Endothelial cell of umbilical vein (primary cell): ENCODE data around the gene CERKL. TPM values are rescaled to one million over a fixed set of nuclear protein-coding genes. Genes with fewer than 3 reads are reported as not detected.

Experiments used
- BruUV-seq: library from RNA; stranded (reverse); fragments of 400-500 nt; replicated peaks from 2 replicates; lab custom pipeline; 2021; lab: Mats Ljungman, UMichigan
- CTCF ChIA-PET: fragments of 300-600, 350-600 bp; sonication (Branson Sonifier 250); formaldehyde crosslinking; loops from one replicate; lab custom pipeline; 2021; ENCODE audit warnings: antibody characterized with exemption, inconsistent platforms; lab: Charles Lee
- POLR2A ChIA-PET: fragments of 300-600, 350-600 bp; sonication (Branson Sonifier 250); formaldehyde crosslinking; loops from one replicate; lab custom pipeline; 2021; ENCODE audit warnings: antibody characterized with exemption, inconsistent platforms; lab: Charles Lee
- DNase-seq: peaks from one replicate; pipeline ENCODE4 v3.0.0-alpha.2; 2011; ENCODE audit warnings: low read depth, low spot score
- FAIRE-seq: peaks from 2 replicates; lab custom pipeline; 2011; peaks lifted over from hg19 to GRCh38; lab: Jason Lieb, UNC
- H2AFZ ChIP-seq: 2 replicates; pipeline ENCODE4 v1.6.0; 2012; ENCODE audit warnings: low read depth, low read length, control low read depth, inconsistent platforms
- H3K27ac ChIP-seq: 2 replicates; pipeline ENCODE4 v1.5.1; 2011; ENCODE audit warnings: low read depth, mild to moderate bottlenecking, control low read depth, low read length, moderate library complexity; ENCODE audit not compliant: insufficient read depth
- H3K27me3 ChIP-seq, 2 experiments: 2 replicates each; pipeline versions ENCODE4 v1.6.0 to v1.6.1; 2011; ENCODE audit warnings: low read length in 2 of 2, mixed read lengths in 1 of 2; ENCODE audit not compliant: control insufficient read depth in 2 of 2, insufficient read depth in 2 of 2
- H3K36me3 ChIP-seq, 2 experiments: 2 replicates in 1 of 2; 3 replicates in 1 of 2; pipeline ENCODE4 v1.5.1; 2011; ENCODE audit warnings: low read length in 2 of 2, mild to moderate bottlenecking in 1 of 2, moderate library complexity in 1 of 2; ENCODE audit not compliant: control insufficient read depth in 2 of 2, insufficient read depth in 2 of 2; ENCODE audit errors: extremely low read depth in 1 of 2
- H3K4me1 ChIP-seq: 3 replicates; pipeline ENCODE4 v1.5.1; 2011; ENCODE audit warnings: mild to moderate bottlenecking, low read length; ENCODE audit not compliant: control insufficient read depth, insufficient read depth; ENCODE audit errors: extremely low read depth
- H3K4me2 ChIP-seq: 2 replicates; pipeline ENCODE4 v1.6.1; 2011; ENCODE audit warnings: low read length, control low read depth, mixed read lengths; ENCODE audit not compliant: insufficient read depth
- H3K4me3 ChIP-seq, 3 experiments: fragments of 200-600 bp in 1 of 3; sonication (generic), shearing (Covaris generic) in 1 of 3; replicated peaks in 1 of 3; 2 replicates each; pipeline ENCODE4 v1.5.1; 2011 to 2016; ENCODE audit warnings: control low read depth in 3 of 3, low read length in 3 of 3, mild to moderate bottlenecking in 2 of 3, inconsistent platforms in 1 of 3, low read depth in 1 of 3, moderate library complexity in 1 of 3; ENCODE audit not compliant: insufficient read depth in 1 of 3
- H3K79me2 ChIP-seq: 2 replicates; pipeline ENCODE4 v1.6.0; 2012; ENCODE audit warnings: low read length, inconsistent platforms; ENCODE audit not compliant: control insufficient read depth, insufficient read depth
- H3K9ac ChIP-seq: replicated peaks from 2 replicates; pipeline ENCODE3; 2011; ENCODE audit warnings: low read length, control low read depth; ENCODE audit not compliant: insufficient read depth; ENCODE audit errors: extremely low read depth
- H3K9me1 ChIP-seq: replicated peaks from 3 replicates; pipeline ENCODE4 v1.6.0; 2011; ENCODE audit warnings: mild to moderate bottlenecking, low read length; ENCODE audit not compliant: control insufficient read depth, insufficient read depth; ENCODE audit errors: extremely low read depth
- H3K9me3 ChIP-seq: replicated peaks from 2 replicates; pipeline ENCODE4 v1.5.1; 2012; ENCODE audit warnings: low read length, inconsistent platforms; ENCODE audit not compliant: control insufficient read depth, insufficient read depth
- H4K20me1 ChIP-seq: replicated peaks from 2 replicates; pipeline ENCODE3; 2011; ENCODE audit warnings: mild to moderate bottlenecking, low read length; ENCODE audit not compliant: control insufficient read depth, insufficient read depth; ENCODE audit errors: extremely low read depth
- CTCF ChIP-seq, 2 donors: IDR thresholded peaks; 1 replicate in 1 of 2; 2 replicates in 1 of 2; pipeline ENCODE4 v1.5.1; 2011; ENCODE audit warnings: low read length in 2 of 2, mild to moderate bottlenecking in 2 of 2, moderate library complexity in 2 of 2, control low read depth in 1 of 2, inconsistent platforms in 1 of 2, low read depth in 1 of 2; ENCODE audit not compliant: insufficient read depth in 1 of 2; ENCODE audit errors: extremely low read depth in 1 of 2
- EZH2 ChIP-seq: IDR thresholded peaks from 2 replicates; pipeline ENCODE4 v1.6.1; 2012; ENCODE audit warnings: borderline replicate concordance, low read depth, mild to moderate bottlenecking, moderate library complexity, low read length, inconsistent platforms; ENCODE audit not compliant: severe bottlenecking
- FOS ChIP-seq: IDR thresholded peaks from 2 replicates; pipeline ENCODE4 v1.6.1; 2011; ENCODE audit warnings: mild to moderate bottlenecking, low read length, moderate library complexity, borderline replicate concordance; ENCODE audit not compliant: insufficient read depth
- GATA2 ChIP-seq: IDR thresholded peaks from 2 replicates; pipeline ENCODE4 v1.7.0; 2011; ENCODE audit warnings: low read depth, mild to moderate bottlenecking, moderate library complexity, mixed read lengths, low read length; ENCODE audit not compliant: insufficient read length, insufficient read depth
- JUN ChIP-seq: IDR thresholded peaks from 2 replicates; pipeline ENCODE4 v1.6.1; 2011; ENCODE audit warnings: borderline replicate concordance, low read depth; ENCODE audit not compliant: insufficient read length, insufficient read depth
- MAX ChIP-seq: IDR thresholded peaks from 2 replicates; pipeline ENCODE4 v1.6.1; 2011; ENCODE audit not compliant: insufficient read depth, insufficient read length
- MYC ChIP-seq: IDR thresholded peaks from one replicate; pipeline ENCODE4 v1.6.1; 2011; ENCODE audit warnings: mild to moderate bottlenecking, low read depth, low read length
- POLR2A ChIP-seq: IDR thresholded peaks from 2 replicates; pipeline ENCODE4 v1.6.1; 2012; ENCODE audit warnings: low read depth, mild to moderate bottlenecking, control low read depth, low read length
- POLR2AphosphoS5 ChIP-seq: IDR thresholded peaks from 2 replicates; pipeline ENCODE4 v1.6.1; 2012; ENCODE audit warnings: low read depth, mild to moderate bottlenecking, control low read depth, low read length, moderate library complexity; ENCODE audit not compliant: insufficient read depth
- dilution Hi-C: fragments of 300-500 bp; cut with MboI; formaldehyde crosslinking; loops from one replicate; pipeline ENCODE4 v1.15.0; 2019; ENCODE audit warnings: low sequenced_read_pairs; ENCODE audit not compliant: extremely low pct_ligation_motif_present
- intact Hi-C: fragments of 100-400 bp; cut with micrococcal nuclease; formaldehyde crosslinking; loops from one replicate; pipeline ENCODE4 v1.10.0; 2022
- polyA plus RNA-seq, 4 experiments: library from polyadenylated mRNA; depleted of rRNA in 3 of 4; stranded (reverse) in 3 of 4; unstranded in 1 of 4; fragments of >200 nt; gene quantifications; 2 replicates each; pipeline versions ENCODE4 v1.2.1 to v1.2.3, GENCODE V29; 2011 to 2012; ENCODE audit warnings: missing spikeins in 1 of 4
- total RNA-seq: library from RNA; stranded (reverse); gene quantifications from 2 replicates; pipeline ENCODE4 v1.2.3, GENCODE V29; 2021

Gene CERKL
- total and polyA plus RNA-seq, 2 donors (not counting 3 experiments of a cell fraction or from before 2014, with no cell fraction given) = not detected

DNA sequence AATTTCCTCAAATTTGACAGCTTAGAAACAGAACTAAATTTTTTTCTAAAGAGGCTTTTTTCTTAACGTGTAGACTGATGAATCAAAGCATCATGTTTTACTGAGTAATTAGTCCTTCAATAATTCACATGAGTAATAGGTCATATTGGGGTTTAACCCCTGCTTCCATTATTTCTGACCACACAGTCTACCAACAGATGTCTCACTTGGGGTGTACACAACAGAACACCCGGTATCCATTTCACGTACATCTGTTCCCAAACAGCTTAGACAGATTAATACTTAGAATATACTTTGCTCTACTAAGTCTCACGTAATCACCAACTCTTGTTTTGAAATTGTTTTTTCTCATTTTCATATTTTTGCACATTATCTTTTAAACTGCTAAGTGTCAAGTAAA lies 14.8 kb downstream of the CERKL start:
- CTCF ChIA-PET = interaction anchor here (0.7 to 2.0 kb wide), 3 partner anchors 14 to 19 kb away, joined by 3 to 4 read pairs (median 4); no protein-coding TSS in a partner anchor
- FAIRE-seq (no peak), DNase-seq (no peak)
- Histone ChIP-seq H3K36me3 (no peaks in the 10 kb centered on the region), H3K27me3 (no peaks in the 10 kb centered on the region), H3K79me2 (no peaks in the 10 kb centered on the region), H3K4me2 (no peak overlapping the region), H3K4me1 (no peaks in the 10 kb centered on the region), H3K4me3 (no peak overlapping the region), H3K27ac (no peak overlapping the region), H3K9ac (no peak overlapping the region), H4K20me1 (no peaks in the 10 kb centered on the region), H3K9me3 (no peaks in the 10 kb centered on the region), H2AFZ (no peak overlapping the region), H3K9me1 (no peaks in the 10 kb centered on the region)
- dilution Hi-C loops = no loop called here
- no TSS peak for BruUV-seq
- POLR2A ChIA-PET = no interaction called here
- intact Hi-C loops = no loop called here
- no peak for TF ChIP-seq CTCF (IDR thresholded peaks at IDR 0.05; ENCODE audit: extremely low read depth in 1 of 2, insufficient read depth in 1 of 2, low read depth in 1 of 2, low read length in 2 of 2)
- TF ChIP-seq POLR2AphosphoS5 = no peak
- TF ChIP-seq MYC = no peak
- TF ChIP-seq FOS = no peak
- TF ChIP-seq MAX = no peak
- TF ChIP-seq POLR2A = no peak
- no peak for TF ChIP-seq JUN
- TF ChIP-seq GATA2 = no peak
- TF ChIP-seq EZH2 = no peak
